ENCODE results near the gene GPR153.

The GPR153 gene

GRCh38 chr1:6257541-6258069 is 3.3 kb downstream of the GPR153 start:
- H3K4me1 ChIP-seq (ENCODE audit: control insufficient read depth, insufficient read depth, low read depth, low read length), result peaks cover 22% of the 10 kb centered on the region
- H3K27ac ChIP-seq (ENCODE audit: low read length, poor library complexity, severe bottlenecking), result no peak overlapping the region
- no peak overlapping the region for H2BK15ac ChIP-seq (ENCODE audit: low read depth, poor library complexity, severe bottlenecking)
- no peak overlapping the region for H3K14ac ChIP-seq (ENCODE audit: low read length in 2 of 2)
- H2AK5ac ChIP-seq (ENCODE audit: low read length, severe bottlenecking), result no peak overlapping the region
- H3K27me3 ChIP-seq (ENCODE audit: control insufficient read depth in 1 of 2, insufficient read depth in 1 of 2, low read length in 2 of 2), result peaks cover 7 to 9% of the 10 kb centered on the region in 2 experiments
- DNase-seq, result no peak
- H2AFZ ChIP-seq (ENCODE audit: low read depth, low read length), result no peak overlapping the region
- H2BK12ac ChIP-seq (ENCODE audit: low read length in 2 of 2), result no peak overlapping the region
- H3K9ac ChIP-seq (ENCODE audit: low read length), result no peak overlapping the region
- no peak overlapping the region for H3K4ac ChIP-seq (ENCODE audit: low read depth in 1 of 2, low read length in 2 of 2)
- H4K91ac ChIP-seq (ENCODE audit: low read length), result no peak overlapping the region
- no peak overlapping the region for H2BK120ac ChIP-seq (ENCODE audit: low read depth, low read length)
- H3K79me1 ChIP-seq (replicated peaks; ENCODE audit: low read length, poor library complexity, severe bottlenecking), result no peaks in the 10 kb centered on the region
- no peak overlapping the region for H3K18ac ChIP-seq (ENCODE audit: low read depth in 1 of 2, low read length in 2 of 2)
- H4K8ac ChIP-seq (ENCODE audit: low read length), result no peak overlapping the region
- no peak overlapping the region for H2BK5ac ChIP-seq (ENCODE audit: low read depth, low read length, poor library complexity, severe bottlenecking)
- no peak overlapping the region for H3K4me2 ChIP-seq (ENCODE audit: low read length, poor library complexity, severe bottlenecking)
- H3K9me3 ChIP-seq (ENCODE audit: control insufficient read depth, low read length), result no peaks in the 10 kb centered on the region
- H3K23ac ChIP-seq (ENCODE audit: low read length in 2 of 2), result no peak overlapping the region
- 90% methylated on average over 8 of the region's 8 CpGs for WGBS
- H3K36me3 ChIP-seq (ENCODE audit: control insufficient read depth in 1 of 2, insufficient read depth in 2 of 2, low read depth in 1 of 2, low read length in 2 of 2), result peaks cover 0 to 12% of the 10 kb centered on the region in 2 experiments
- no peak overlapping the region for H3K4me3 ChIP-seq (ENCODE audit: insufficient read depth in 1 of 2, low read depth in 1 of 2, low read length in 2 of 2)

- Histone ChIP-seq H3K4me3 (ENCODE audit: insufficient read depth in 1 of 2, low read depth in 1 of 2, low read length in 2 of 2) (no peak overlapping the region), H2BK12ac (ENCODE audit: low read length in 2 of 2) (no peak overlapping the region), H3K4me2 (ENCODE audit: low read length, poor library complexity, severe bottlenecking) (no peak overlapping the region), H3K79me1 (replicated peaks; ENCODE audit: low read length, poor library complexity, severe bottlenecking) (no peaks in the 10 kb centered on the region), H3K4me1 (ENCODE audit: control insufficient read depth, insufficient read depth, low read depth, low read length) (peaks cover 18% of the 10 kb centered on the region), H2BK15ac (ENCODE audit: low read depth, poor library complexity, severe bottlenecking) (no peak overlapping the region), H3K9ac (ENCODE audit: low read length) (no peak overlapping the region), H2BK120ac (ENCODE audit: low read depth, low read length) (no peak overlapping the region), H3K9me3 (ENCODE audit: control insufficient read depth, low read length) (no peaks in the 10 kb centered on the region), H3K36me3 (ENCODE audit: control insufficient read depth in 1 of 2, insufficient read depth in 2 of 2, low read depth in 1 of 2, low read length in 2 of 2) (peaks cover 0 to 12% of the 10 kb centered on the region in 2 experiments), H4K91ac (ENCODE audit: low read length) (no peak overlapping the region), H3K27me3 (ENCODE audit: control insufficient read depth in 1 of 2, insufficient read depth in 1 of 2, low read length in 2 of 2) (peaks cover 14 to 16% of the 10 kb centered on the region in 2 experiments), H4K8ac (ENCODE audit: low read length) (no peak overlapping the region), H3K14ac (ENCODE audit: low read length in 2 of 2) (no peak overlapping the region), H2AFZ (ENCODE audit: low read depth, low read length) (no peak overlapping the region), H3K18ac (ENCODE audit: low read depth in 1 of 2, low read length in 2 of 2) (no peak overlapping the region), H3K23ac (ENCODE audit: low read length in 2 of 2) (no peak overlapping the region), H3K27ac (ENCODE audit: low read length, poor library complexity, severe bottlenecking) (no peak overlapping the region), H2AK5ac (ENCODE audit: low read length, severe bottlenecking) (no peak overlapping the region), H2BK5ac (ENCODE audit: low read depth, low read length, poor library complexity, severe bottlenecking) (no peak overlapping the region), H3K4ac (ENCODE audit: low read depth in 1 of 2, low read length in 2 of 2) (no peak overlapping the region)
- DNase-seq, result no peak
- WGBS, result 91% methylated on average over 13 of the region's 13 CpGs
Observed at GRCh38 chr1:6256645-6257044, 4.3 kb downstream of the GPR153 start.

GRCh38 chr1:6254691-6255090 is 6.2 kb downstream of the GPR153 start:
- H3K27me3 ChIP-seq (ENCODE audit: control insufficient read depth in 1 of 2, insufficient read depth in 1 of 2, low read length in 2 of 2), result peaks cover 29 to 34% of the 10 kb centered on the region in 2 experiments
- H3K36me3 ChIP-seq (ENCODE audit: control insufficient read depth in 1 of 2, insufficient read depth in 2 of 2, low read depth in 1 of 2, low read length in 2 of 2), result peaks cover 0 to 16% of the 10 kb centered on the region in 2 experiments
- no peak overlapping the region for H3K9ac ChIP-seq (ENCODE audit: low read length)
- H3K23ac ChIP-seq (ENCODE audit: low read length in 2 of 2), result no peak overlapping the region
- no peak for DNase-seq
- H3K4me1 ChIP-seq (ENCODE audit: control insufficient read depth, insufficient read depth, low read depth, low read length), result peaks cover 4% of the 10 kb centered on the region
- no peak overlapping the region for H2BK12ac ChIP-seq (ENCODE audit: low read length in 2 of 2)
- H3K4me2 ChIP-seq (ENCODE audit: low read length, poor library complexity, severe bottlenecking), result no peak overlapping the region
- peak overlapping the region; percentile 29 for H4K91ac ChIP-seq (ENCODE audit: low read length)
- H2AK5ac ChIP-seq (ENCODE audit: low read length, severe bottlenecking), result no peak overlapping the region
- H2AFZ ChIP-seq (ENCODE audit: low read depth, low read length), result no peak overlapping the region
- no peak overlapping the region for H2BK15ac ChIP-seq (ENCODE audit: low read depth, poor library complexity, severe bottlenecking)
- H2BK5ac ChIP-seq (ENCODE audit: low read depth, low read length, poor library complexity, severe bottlenecking), result no peak overlapping the region
- no peak overlapping the region for H4K8ac ChIP-seq (ENCODE audit: low read length)
- 91% methylated on average over 7 of the region's 16 CpGs for WGBS
- no peak overlapping the region for H3K4ac ChIP-seq (ENCODE audit: low read depth in 1 of 2, low read length in 2 of 2)
- no peaks in the 10 kb centered on the region for H3K9me3 ChIP-seq (ENCODE audit: control insufficient read depth, low read length)
- no peak overlapping the region for H2BK120ac ChIP-seq (ENCODE audit: low read depth, low read length)
- H3K14ac ChIP-seq (ENCODE audit: low read length in 2 of 2), result no peak overlapping the region
- H3K79me1 ChIP-seq (replicated peaks; ENCODE audit: low read length, poor library complexity, severe bottlenecking), result no peaks in the 10 kb centered on the region
- H3K18ac ChIP-seq (ENCODE audit: low read depth in 1 of 2, low read length in 2 of 2), result no peak overlapping the region
- H3K27ac ChIP-seq (ENCODE audit: low read length, poor library complexity, severe bottlenecking), result no peak overlapping the region
- no peak overlapping the region for H3K4me3 ChIP-seq (ENCODE audit: insufficient read depth in 1 of 2, low read depth in 1 of 2, low read length in 2 of 2)

- no peaks in the 10 kb centered on the region for H3K9me3 ChIP-seq (ENCODE audit: control insufficient read depth, low read length)
- H3K79me1 ChIP-seq (replicated peaks; ENCODE audit: low read length, poor library complexity, severe bottlenecking), result no peaks in the 10 kb centered on the region
- no peak overlapping the region for H2AK5ac ChIP-seq (ENCODE audit: low read length, severe bottlenecking)
- H3K14ac ChIP-seq (ENCODE audit: low read length in 2 of 2), result no peak overlapping the region
- no peak for DNase-seq
- WGBS, result 94% methylated on average over 9 of the region's 9 CpGs
- H2BK12ac ChIP-seq (ENCODE audit: low read length in 2 of 2), result no peak overlapping the region
- H4K91ac ChIP-seq (ENCODE audit: low read length), result no peak overlapping the region
- peaks cover 0 to 16% of the 10 kb centered on the region in 2 experiments for H3K36me3 ChIP-seq (ENCODE audit: control insufficient read depth in 1 of 2, insufficient read depth in 2 of 2, low read depth in 1 of 2, low read length in 2 of 2)
- no peak overlapping the region for H2BK120ac ChIP-seq (ENCODE audit: low read depth, low read length)
- no peak overlapping the region for H3K18ac ChIP-seq (ENCODE audit: low read depth in 1 of 2, low read length in 2 of 2)
- no peak overlapping the region for H3K23ac ChIP-seq (ENCODE audit: low read length in 2 of 2)
- H3K4me2 ChIP-seq (ENCODE audit: low read length, poor library complexity, severe bottlenecking), result no peak overlapping the region
- H2BK15ac ChIP-seq (ENCODE audit: low read depth, poor library complexity, severe bottlenecking), result no peak overlapping the region
- no peak overlapping the region for H3K9ac ChIP-seq (ENCODE audit: low read length)
- H4K8ac ChIP-seq (ENCODE audit: low read length), result no peak overlapping the region
- H3K4me3 ChIP-seq (ENCODE audit: insufficient read depth in 1 of 2, low read depth in 1 of 2, low read length in 2 of 2), result no peak overlapping the region
- no peak overlapping the region for H2AFZ ChIP-seq (ENCODE audit: low read depth, low read length)
- peaks cover 28 to 37% of the 10 kb centered on the region in 2 experiments for H3K27me3 ChIP-seq (ENCODE audit: control insufficient read depth in 1 of 2, insufficient read depth in 1 of 2, low read length in 2 of 2)
- peaks cover 14% of the 10 kb centered on the region for H3K4me1 ChIP-seq (ENCODE audit: control insufficient read depth, insufficient read depth, low read depth, low read length)
- no peak overlapping the region for H2BK5ac ChIP-seq (ENCODE audit: low read depth, low read length, poor library complexity, severe bottlenecking)
- no peak overlapping the region for H3K4ac ChIP-seq (ENCODE audit: low read depth in 1 of 2, low read length in 2 of 2)
- H3K27ac ChIP-seq (ENCODE audit: low read length, poor library complexity, severe bottlenecking), result no peak overlapping the region
Observed at GRCh38 chr1:6253380-6253779, 7.5 kb downstream of the GPR153 start.
